ENCODE data around the gene KRTAP10-4. TPM values are rescaled to one million over a fixed set of nuclear protein-coding genes. Genes with fewer than 3 reads are reported as not detected.
"Not testable (repeated sequence)": the region's sequence is repeated elsewhere in the genome, so short reads cannot be mapped to it uniquely, and the experiment has no call there.

KRTAP10-4 gene, protein sequence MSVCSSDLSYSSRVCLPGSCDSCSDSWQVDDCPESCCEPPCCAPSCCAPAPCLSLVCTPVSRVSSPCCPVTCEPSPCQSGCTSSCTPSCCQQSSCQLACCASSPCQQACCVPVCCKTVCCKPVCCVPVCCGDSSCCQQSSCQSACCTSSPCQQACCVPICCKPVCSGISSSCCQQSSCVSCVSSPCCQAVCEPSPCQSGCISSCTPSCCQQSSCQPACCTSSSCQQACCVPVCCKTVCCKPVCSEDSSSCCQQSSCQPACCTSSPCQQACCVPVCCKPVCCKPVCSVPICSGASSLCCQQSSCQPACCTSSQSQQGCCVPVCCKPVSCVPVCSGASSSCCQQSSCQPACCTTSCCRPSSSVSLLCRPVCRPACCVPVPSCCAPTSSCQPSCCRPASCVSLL
- 0.39 TPM for total RNA-seq

DNA sequence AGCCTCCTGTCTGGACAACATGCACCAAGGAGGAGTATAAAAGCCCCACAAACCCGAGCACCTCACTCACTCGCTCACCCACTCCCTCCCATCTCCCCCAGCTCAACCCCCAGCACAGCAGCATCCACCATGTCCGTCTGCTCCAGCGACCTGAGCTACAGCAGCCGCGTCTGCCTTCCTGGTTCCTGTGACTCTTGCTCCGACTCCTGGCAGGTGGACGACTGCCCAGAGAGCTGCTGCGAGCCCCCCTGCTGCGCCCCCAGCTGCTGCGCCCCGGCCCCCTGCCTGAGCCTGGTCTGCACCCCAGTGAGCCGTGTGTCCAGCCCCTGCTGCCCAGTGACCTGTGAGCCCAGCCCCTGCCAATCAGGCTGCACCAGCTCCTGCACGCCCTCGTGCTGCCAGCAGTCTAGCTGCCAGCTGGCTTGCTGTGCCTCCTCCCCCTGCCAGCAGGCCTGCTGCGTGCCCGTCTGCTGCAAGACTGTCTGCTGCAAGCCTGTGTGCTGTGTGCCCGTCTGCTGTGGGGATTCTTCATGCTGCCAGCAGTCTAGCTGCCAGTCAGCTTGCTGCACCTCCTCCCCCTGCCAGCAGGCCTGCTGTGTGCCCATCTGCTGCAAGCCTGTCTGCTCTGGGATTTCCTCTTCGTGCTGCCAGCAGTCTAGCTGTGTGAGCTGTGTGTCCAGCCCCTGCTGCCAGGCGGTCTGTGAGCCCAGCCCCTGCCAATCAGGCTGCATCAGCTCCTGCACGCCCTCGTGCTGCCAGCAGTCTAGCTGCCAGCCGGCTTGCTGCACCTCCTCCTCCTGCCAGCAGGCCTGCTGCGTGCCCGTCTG, at the start of gene KRTAP10-4:
Gene KRTAP10-4 (plus strand): TSS at position 100 of the 827 bp plus-strand sequence. CDS start 30 bp downstream, at position 130.
- DNase-seq: not testable (repeated sequence)

DNA sequence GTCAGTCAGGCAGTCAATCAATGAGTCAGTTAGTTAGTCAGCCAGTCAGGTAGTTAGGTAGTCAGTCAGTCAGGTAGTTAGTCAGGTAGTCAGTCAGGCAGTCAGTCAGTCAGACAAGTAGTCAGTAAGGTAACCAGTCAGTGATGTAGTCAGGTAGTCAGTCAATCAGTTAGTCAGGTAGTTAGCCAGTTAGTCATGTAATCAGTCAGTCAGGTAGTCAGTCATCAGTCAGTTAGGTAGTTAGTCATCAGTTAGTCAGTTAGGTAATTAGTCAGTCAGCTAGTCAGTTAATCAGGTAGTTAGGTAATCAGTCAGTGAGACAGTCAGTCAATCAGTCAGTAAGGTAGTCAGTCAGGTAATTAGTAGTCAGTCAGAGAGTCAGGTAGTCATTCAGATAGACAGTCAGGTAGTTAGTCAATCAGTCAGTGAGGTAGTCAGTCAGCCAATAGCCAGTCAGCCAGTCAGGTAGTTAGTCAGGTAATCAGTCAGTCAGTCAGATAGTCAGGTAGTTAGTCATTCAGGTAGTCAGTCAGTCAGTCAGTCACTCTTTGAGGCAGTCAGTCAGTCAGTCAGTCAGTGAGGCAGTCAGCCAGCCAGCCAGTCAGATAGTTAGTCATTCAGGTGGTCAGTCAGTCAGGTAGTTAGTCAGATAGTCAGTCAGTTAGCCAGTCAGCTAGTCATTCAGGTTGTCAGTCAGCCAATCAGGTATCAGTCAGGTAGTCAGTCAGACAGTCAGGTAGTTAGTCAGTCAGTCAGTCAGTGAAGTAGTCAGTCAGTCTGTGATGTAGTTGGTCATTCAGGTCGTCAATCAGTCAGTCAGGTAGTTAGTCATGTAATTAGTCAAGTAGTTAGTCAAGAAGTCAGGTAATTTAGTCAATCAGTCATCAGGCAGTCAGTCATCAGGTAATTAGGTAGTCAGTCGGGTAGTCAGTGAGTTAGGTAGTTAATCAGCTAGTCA, 48.8 kb upstream of the KRTAP10-4 start:
- no peak for DNase-seq

DNA sequence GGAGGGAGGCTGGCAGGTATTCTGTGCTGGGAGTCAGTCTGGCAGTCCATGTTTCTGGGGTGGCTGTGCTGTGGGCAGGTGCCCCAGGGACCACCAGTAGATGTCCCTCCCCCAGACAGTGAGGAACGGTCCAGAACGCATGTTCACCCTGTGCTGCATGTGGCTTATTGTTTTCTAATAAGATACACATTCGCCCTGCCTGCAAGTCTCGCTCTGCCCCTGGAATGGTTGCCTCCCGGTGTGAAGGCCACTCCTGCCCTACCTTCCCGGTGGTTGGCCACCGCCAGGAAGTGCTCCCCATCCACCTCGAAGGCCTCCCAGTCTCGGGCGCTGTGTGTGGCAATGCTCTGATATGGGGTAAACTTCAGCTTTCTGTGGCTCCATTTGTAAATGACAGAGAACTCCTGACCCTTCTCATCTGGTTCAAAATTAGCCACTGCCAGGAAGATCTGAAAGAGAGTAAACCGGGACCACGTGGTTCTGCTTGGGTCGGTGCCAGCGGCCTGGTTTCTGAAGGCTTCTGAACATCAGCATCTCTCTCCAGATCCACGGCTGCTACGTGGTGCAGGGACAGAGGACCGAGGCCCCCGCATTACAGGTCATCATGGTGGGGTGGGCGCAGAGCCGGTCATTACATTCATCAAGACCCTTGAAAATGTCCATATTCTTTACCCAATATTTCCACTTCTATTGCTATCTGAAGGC, 48.0 kb upstream of the KRTAP10-4 start:
- DNase-seq: no peak

DNA sequence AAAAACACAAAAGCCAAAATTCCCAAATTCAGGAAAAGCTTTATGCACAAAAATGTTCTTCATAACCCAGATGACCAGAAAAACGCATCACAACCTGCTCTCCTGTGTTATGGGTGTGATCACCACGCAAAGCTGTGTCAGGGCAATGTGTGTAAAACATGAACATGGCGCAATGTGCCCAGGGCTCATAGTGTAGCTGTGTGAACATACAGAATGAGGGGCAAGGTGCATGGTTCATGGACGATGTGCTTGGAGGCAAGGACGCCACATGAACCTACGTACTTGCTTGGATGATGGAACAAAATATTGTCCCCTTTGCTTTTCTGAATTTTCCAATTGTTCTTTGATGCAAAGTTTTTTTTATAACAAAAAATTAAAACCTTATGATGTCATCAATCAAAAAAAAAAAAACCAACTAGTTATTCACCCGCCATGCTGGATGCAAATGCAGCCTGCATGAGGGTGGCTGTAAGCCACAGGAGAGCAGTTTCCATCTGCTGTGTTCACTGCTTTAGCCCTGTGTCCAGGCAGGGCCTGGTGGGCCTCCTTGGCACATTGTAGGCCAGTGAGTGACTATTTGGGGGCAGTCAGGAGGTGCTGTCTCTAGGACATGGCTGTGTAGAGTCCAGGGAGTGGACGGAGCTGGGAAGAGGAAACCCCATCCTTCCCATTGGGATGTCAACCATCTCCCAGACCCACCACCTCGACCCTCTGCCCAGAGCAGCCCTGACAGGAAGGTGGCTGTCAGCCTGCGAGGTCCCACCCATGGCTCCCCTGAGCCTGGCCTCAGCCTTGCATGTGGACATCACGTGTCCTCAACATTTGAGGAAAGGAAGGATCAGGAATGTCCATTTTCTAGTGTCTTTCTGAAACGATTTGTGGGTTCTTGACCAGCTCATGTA, 47.2 kb upstream of the KRTAP10-4 start:
- no peak for DNase-seq

DNA sequence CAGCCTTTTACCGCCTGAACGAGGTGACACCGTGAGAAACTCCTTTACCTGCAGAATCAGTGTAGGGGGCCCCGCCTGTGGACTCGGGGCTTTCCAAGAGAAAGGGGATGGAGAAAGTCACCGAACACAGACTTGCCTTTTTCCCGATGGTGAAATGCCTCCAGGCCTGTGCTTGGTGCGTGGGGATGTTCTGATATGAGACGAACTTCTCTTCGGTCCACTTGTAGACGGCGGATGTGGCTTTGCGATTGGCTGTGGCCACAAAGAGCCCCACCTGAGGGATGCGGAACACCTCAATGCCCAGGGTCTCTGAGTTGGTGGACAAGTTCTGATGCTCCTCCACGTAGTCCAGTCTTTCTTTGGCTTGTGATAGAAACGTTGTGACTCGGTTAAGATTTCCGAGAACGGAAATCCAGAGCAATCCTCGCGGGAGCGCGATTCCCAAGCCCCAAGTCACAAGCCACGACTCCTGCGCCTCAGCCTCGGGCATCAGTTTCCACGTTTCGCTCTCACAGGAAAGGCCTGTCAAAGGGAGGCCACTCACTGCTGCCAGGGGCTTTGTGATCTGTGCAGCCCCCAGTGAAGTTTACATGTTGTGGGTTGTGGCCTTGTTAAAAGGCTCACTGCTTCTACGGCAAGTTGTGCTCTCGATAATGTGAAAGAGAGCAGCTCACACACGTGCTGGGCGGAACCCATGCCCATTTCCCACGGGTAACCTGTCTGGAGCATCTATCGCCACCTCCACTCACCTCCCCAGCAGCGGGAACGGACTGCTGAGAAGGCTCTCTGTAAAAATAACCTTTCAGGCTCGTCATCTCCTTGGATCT, 46.2 kb upstream of the KRTAP10-4 start:
- DNase-seq: no peak

DNA sequence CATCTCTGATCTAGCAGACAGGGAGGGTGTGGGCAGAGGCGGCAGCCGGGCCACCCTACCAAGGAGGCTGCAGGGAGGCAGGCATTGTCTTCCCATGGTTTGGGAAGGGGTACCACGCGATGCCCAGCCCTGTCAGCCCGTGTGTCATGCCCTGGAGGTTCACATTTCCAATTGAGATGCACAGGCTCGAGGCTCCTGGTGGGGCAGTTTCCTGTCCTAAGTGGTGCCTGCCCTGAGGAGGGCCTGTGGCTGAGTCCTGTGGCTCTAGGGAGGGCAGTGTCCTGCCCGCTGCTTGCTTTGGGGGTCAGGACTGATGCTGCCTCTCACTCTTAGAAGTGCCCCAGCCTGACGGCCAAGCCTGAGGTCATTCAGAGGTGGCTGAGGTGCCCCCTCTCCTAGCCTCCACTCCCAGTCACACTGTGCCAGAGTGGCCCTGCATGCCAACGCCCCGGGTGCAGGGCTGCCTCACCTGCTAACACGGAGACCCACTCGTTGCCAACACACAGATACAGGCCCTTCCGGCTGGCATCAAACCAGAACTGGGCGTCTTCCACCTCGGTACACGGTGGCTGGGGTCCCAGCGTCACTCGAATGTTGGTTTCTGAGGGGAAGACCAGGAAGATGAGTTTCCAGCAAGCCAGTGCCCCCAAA, 45.4 kb upstream of the KRTAP10-4 start:
- no peak for DNase-seq

DNA sequence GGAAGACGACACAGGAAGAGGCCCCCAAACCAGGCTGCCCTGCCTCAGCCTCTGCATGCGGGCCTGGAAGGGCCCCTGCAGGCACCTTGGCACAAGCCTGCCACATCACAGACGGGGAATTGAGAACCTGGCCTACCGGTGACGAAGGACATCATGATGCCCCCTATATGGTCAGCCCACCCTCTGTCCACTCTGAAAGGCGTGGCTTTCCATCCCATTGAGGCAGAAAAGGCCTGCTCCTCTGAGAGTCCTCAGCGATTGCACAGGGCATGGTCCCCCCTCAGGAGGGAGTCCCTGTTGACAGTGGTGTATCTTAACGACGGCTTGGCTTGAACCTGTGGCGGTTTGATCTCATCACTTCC, 44.9 kb upstream of the KRTAP10-4 start:
- no peak for DNase-seq

DNA sequence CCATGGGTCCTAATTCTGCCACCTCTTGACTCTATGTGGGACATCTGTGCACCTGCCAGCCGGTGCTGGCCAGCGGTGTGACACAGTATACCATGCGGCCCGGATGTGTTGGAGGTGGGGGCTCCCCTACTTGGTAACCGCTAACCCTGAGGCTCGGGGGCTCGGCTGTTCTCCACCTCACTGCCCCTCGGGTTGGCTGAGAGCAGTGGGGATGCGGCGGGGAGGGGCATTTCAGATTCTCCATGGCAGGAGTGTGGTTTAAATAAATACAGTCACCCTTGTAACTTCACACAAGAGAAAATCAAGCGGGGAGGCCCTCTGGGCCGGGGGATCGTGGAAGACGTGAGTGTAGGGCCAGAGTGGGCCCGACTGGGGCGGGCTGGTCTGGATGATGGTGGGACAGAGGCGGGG, 44.5 kb upstream of the KRTAP10-4 start:
- no peak for DNase-seq

DNA sequence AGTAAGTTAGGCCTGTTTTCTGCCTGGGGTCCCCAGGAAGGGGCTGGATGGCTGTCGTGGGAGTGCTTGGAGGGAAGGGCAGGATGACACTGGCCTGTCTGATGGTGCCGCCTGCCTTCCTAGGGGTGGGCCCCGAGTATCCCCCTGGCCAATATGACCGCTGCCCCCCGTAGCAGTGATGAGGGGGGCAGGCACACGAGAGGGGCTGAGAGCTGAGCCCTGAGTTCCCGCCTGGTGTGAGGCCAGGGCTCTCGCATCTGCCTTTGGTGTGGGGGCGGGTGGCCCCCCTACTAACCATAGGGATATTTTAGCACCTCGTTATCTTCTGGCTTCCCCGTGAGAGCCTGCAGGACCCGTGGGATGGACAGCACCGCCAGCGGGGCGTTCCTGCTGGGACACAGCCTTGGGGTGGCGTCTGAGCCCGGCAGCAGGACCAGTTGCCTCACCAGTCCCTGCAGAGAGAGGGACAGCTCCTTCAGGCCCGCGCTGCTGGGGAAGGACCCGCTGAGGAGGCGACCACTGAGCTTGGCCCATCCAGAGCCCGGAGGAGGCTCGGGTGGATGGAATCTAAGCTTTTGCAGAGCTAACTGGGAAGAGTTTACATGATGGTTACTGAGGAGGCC, 43.9 kb upstream of the KRTAP10-4 start:
- DNase-seq: no peak

DNA sequence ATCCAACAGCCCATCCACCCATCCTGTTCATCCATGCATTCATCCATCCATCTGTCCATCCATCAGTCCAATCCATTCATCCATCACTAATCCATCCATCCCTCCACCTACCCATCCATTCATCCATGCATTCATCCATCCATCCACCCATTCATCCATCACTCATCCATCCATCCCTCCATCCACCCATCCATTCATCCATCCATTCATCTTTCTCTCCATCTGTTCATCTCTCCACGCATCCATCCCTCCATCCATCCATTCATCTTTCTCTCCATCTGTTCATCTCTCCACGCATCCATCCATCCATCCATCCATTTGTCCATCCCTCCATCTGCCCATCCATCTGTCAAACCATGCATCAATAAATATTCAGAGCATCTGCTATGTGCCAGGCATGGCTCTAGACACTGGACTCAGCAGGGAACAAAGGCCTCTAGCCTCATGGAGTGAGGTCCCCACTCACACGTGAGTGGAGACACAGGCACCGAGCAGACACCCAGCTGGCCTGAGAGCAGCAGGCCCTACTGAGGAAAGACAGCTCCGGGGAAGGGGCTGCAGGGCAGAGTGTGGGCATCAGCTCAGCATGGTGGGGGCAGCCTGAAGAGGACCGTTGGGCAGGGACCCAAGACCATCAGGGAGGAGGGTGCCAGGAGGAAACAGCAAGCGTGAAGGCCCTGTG, 43.2 kb upstream of the KRTAP10-4 start:
- DNase-seq: no peak

DNA sequence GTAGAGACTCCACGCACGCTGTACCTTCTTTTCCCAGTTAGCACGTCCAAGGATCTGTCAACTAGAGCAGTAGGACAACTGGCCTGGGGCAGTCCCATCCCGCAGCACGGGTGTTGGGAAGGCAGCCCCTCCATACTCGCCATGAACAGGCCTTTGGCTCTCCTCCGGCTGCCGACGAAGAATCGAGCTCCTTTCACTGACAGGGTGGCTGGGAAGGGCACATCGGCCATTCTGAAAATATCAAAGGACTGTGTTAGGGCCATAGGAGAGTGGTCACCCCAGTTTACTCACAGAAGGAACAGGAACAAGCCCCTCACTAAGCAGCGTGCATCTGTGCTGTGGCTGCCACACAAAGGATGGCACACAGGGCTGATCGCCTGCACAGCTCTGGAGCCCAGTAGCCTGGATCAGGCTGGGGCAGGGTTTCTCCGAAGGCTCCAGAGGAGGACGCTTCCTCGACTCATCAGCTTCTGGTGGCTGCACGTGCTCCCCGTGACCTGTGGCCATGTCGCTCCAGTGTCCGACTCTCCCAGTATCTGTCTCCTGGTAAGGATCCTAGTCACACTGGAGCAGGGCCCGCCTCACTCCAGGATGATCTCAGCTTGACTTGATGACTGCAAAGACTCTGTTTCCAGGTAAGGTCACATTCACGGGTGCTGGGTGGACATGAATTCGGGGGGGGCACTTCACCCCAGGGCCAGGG, 42.5 kb upstream of the KRTAP10-4 start:
- DNase-seq: no peak

DNA sequence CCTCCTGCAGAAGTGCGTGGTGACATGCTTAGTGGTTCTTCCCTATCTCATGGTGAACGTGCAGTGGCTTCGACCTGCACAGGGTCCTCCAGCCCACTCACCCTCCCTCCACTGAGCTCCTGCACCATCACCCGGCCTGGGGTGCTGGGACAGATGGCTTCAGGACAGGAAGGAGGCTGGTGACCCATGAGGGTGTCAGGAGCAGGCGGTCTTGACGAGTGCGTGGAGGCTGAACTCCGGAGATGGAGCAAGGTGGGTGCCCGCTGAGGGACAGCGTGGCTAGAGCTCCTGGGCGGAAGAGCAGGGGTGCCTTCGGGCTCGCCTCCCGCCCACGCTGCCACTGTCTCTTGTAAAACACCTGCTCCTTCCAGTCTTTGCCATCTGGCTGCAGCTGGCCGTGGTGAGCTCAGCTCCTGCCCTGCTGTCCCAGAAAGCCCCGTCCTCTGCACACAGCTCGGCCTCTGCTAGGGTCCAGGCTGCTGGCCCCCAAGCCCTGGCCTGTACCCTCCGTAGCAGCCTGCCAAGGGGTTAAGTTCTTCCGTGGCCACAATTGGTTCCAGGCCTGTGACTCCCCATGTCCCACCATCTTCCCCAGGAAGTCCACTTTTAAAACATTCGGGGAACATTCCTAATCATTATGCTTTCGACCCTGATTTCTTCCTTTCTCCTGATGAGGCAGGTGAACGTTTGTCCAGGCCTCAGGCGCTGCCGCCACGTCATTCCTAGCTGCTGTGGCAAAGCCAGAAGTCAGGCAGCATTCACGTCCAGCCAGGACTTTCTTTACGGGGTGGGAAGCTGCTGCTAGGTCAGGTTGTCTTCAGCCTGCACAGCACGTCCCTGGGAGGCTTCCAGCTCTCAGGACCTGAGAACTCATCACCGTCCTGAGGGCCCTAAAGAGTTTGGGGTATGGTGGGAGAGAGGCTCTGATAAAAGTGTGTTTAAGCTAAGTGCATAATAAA, 41.6 kb upstream of the KRTAP10-4 start:
- no peak for DNase-seq

DNA sequence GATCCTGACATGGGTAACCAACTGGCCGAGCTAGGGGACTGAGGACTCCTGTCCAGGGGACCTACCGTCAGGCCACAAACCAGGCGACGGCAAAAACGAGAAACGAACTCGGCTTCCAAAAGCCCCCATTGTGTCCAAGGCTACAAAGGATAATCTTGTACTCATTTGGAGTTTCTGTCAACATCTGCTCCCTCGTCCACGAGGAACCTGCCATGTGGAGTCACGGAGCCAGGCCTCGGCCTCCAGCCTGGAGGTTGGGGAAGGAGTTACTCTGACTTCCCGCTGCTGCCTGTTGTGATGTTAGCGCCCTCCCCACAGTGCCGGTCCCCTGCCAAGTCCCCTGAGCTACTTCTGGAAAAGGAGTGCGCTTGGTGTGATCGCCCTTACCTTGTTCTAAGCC, 40.8 kb upstream of the KRTAP10-4 start:
- no peak for DNase-seq

DNA sequence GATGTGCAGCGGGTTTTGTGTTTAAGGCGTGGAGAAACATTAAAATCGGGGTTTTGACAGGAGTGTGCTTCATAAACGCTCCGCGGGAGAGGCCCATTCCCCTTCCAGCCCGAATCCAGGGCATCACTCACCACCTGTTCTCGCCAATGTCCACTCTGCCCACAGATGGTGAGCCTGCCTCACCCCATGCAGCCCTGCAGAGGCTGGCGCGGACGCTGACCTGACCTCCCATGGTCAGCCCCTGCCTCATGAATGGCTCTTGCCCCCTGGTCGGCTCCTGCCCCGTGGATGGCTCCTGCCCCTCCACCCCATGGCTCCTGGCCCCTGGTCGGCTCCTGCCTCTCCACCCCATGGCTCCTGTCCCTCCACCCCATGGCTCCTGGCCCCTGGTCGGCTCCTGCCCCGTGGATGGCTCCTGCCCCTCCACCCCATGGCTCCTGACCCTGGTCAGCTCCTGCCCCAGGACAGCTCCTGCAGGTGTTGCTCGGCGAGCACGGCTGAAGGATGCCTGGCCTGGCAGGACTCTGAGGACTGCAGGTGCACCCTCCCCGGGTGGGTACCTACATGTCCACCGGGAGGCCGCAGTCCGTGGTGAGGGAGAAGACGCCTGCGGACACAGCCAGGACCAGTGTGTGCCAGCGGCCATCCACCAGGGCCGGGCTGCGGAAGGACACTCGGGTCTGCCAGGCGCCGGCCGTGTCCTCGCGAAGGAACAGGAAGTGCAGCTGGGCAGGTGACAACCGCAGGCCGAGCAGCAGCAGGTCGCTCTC, 40.2 kb upstream of the KRTAP10-4 start:
- DNase-seq: no peak

DNA sequence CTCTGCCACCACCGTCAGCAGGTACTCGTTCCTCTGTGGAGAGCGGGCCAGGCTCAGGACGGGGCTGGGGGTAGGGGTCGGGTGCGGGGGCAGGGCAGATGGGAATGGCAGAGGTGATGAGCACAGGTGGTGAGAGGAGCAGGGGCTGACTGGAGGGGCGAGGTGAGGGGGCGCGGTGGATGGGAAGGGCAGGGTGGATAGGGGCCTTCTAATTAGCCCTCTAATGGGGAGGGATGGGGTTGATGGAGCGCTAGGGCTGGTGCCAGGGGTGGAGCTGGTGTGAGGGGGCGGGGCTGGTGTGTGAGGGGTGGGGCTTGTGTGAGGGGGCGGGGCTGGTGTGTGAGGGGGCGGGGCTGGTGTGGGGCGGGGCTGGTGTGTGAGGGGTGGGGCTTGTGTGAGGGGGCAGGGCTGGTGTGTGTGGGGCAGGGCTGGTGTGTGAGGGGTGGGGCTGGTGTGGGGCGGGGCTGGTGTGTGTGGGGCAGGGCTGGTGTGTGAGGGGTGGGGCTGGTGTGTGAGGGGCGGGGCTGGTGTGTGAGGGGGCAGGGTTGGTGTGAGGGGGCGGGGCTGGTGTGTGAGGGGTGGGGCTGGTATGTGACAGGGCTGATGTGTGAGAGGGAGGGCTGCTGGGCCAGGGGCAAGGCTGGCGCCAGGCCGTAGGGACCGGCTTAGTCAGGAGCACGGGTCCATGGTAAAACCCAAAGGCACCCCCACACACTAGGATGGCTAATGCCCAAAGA, 39.5 kb upstream of the KRTAP10-4 start:
- DNase-seq: no peak
